NCI-H2107 treated with DMSO at 0.1 percent for 48 hours (cell line): ENCODE data around the gene FBXL7.

Experiments
- DNase-seq: peaks from one replicate; lab custom pipeline; 2025; ENCODE audit not compliant: unreplicated experiment; lab: John Stamatoyannopoulos, UW

The FBXL7 gene

DNA sequence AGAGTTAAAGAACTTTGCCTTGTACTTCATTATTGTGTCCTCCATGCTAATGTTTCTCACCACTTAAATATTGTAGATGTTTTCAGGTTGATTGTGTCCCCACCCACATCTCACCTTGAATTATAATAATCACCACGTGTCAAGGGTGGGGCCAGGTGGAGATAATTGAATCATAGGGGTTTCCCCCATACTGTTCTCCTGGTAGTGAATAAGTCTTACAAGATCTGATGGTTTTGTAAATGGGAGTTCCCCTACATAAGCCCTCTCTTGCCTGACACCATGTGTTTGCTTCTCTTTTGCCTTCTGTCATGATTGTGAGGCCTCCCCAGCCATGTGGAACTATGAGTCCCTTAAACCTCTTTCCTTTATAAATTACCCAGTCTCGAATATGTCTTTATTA is 248.3 kb downstream of the FBXL7 start:
- DNase-seq, result no peak

DNA sequence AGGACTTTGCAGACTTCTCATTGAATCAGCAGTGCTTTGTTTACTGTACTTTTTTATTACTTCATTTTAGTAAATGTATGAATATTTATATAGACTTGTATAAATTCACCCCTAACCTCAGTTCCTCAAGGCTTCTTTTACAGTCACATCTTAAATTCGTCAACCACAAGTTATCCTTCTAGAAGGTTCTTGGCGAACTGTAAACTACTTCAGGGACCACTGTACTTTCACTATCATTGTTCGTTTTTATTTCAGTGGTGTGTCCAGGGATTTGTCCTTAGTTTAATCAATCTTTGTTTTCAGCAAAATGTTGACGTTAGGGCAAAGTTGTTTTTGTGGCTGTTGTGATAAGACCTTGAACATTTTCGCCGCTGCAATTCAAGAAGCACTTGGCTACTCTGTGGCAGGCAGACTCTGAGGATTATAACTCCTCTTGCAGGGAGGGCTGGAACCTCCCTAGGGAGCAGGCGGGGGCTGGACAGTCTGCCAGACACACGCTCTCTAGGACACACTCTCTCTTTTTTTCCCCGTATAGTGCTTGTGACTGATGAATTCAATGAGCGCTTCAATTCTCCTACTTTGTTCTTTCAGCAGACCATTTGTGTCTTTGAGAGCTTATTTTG is 252.8 kb downstream of the FBXL7 start:
- no peak for DNase-seq

DNA sequence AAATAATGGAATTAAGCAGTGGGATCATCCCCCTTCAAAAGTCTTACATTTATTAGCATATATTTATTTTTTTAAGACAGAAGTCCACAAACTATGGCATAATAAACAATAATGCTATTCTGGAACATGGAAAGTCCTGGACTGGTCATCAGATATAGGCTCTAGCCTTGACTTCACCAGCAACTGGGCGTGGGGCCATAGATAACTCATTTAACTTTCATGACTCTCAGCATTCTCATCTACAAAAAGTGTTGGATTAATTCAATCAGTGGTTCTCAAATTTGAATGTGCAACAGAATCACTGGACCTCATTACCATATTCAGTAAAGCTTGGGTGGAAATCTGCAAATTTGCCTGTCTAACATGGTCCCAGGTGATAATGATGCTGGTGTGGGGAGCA is 253.8 kb downstream of the FBXL7 start:
- no peak for DNase-seq

- DNase-seq, result no peak
Observed at GRCh38 chr5:15757103-15757502, 257.1 kb downstream of the FBXL7 start.

DNA sequence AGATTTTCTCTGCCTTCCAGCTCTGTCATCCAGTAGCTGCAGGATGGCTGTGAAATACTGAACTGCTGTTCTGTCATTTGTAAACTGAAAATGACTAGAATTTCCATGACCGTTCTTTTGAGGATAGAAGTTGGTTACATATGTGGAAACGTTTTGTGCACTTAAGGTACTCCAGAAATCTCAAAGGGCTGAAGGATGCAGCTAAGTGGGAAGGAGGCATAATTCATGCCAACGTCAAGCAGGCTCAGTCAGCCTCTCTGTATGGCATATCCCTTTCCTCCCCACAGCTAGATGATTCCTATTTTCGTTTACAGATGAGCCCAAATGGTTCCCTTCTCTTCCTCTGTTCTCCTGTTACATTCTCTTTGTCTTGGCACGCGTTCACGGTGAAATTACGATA is 257.6 kb downstream of the FBXL7 start:
- no peak for DNase-seq

GRCh38 chr5:15762668-15763067 is 262.7 kb downstream of the FBXL7 start:
- DNase-seq, result no peak

GRCh38 chr5:15763754-15764153 is 263.8 kb downstream of the FBXL7 start:
- DNase-seq, result no peak

DNA sequence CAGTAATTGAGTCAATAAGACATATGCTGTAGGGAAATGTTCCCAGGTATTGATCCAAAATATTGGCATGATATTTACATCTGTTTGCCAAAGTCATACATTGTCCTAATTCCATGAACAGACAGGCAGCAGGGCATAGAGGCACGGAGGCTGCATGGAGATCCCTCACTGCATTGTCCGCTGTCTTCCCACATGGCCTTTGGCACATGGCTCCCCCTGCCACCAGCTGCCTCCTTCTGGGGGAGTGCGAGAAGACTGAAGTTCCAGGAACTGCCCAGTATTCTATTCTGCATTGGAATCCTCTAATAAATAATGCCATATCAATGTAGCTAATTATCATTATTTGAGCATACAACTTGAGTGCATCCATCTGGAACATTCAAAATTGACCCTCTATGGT is 269.0 kb downstream of the FBXL7 start:
- no peak for DNase-seq

- no peak for DNase-seq
Observed at GRCh38 chr5:15772131-15772530, 272.2 kb downstream of the FBXL7 start.

- no peak for DNase-seq
Observed at GRCh38 chr5:15774632-15775031, 274.7 kb downstream of the FBXL7 start.

DNA sequence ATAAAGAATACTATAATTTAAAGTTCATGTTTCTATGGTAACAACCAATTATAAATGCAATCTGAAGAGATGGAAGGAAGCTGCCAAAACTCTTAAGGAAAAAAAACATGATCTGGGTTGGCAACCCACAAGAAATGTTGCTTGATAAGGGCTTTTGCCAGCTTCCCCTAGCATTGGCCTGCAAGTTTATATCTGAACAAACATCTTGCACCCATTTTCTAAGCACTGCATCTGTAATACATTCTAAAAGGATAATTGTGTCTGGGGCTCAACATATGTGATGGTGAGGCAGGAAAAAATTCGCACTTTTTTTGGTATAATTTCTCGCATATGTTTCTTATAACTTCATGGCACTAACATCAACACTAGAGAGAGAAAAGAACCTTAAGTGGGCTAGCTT is 276.4 kb downstream of the FBXL7 start:
- no peak for DNase-seq

DNA sequence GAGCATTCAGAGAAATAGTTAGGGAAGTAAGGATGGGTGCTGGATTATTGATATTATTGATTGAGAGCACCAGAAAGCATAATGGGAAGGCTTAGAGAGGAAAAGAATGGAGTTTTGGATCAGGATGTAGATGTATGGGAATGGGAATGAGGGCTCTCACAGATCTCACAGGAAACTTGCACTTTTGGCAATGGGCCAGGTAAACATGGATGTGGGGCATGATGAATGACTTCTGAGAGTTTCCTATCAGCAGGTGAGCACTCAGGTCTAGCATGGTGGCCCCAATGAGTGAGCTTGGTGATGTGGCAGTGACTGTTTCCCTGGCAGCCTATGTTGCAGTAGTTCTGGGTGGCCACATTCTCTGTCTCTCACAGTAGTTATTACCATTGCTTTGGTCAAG is 283.8 kb downstream of the FBXL7 start:
- DNase-seq, result no peak

- no peak for DNase-seq
Observed at GRCh38 chr5:15785531-15785981, 285.6 kb downstream of the FBXL7 start.

DNA sequence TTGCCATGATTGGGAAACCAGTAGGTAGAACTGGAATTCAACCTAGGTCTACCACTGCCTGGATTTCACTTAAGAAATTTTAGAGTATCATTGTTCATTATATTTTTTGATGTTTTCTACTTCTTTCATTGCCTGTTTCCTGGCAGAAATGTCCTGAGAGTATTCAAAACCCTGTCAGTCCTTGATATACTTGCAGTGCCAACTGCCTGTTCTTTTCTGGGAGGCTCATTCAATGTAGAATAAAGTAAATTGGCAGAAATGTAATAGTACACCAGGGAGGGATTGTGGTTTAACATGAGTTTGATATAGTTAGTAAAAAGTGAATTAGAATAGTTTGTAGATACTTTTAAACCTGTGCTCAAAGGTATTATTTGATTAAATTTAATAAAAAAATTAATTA is 286.3 kb downstream of the FBXL7 start:
- DNase-seq, result no peak

DNA sequence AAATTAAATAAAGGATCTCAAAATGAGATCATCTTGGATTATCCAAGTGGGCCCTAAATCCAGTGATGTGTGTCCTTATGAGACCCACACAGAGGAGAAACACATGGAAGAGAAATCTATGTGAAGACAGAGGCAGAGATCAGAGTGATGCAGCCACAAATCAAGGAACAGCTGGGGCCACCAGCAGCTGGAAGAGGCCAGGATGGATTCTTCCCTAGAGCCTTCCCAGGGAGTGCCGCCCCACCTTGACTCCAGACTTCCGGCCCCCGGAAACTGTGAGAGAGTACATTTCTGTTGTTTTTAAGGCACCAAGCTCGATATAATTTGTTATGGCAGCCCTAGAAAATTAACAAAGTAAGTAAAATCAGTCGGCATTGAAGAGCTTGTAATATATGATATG is 286.9 kb downstream of the FBXL7 start:
- DNase-seq, result no peak

DNA sequence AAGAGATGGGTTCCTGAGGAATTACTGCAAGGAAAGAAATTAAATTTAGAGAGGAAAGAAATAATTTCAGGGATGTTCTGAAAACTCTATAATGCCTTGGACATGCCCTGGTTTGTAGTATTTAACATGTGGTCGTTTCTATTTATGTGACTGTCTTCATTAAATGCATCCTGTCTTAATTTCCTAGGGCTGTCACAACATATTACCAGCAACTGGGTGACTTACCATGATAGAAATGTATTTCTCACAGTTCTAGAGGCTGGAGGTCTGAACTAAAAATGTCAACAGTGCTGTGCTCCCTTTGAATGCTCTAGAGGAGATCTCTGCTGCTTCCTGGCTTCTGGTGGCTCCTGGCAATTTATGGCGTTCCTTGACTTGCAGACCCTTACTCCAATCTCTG is 287.7 kb downstream of the FBXL7 start:
- DNase-seq, result no peak

- DNase-seq, result no peak
Observed at GRCh38 chr5:15789642-15790041, 289.7 kb downstream of the FBXL7 start.

GRCh38 chr5:15790446-15791018 is 290.6 kb downstream of the FBXL7 start:
- no peak for DNase-seq

DNA sequence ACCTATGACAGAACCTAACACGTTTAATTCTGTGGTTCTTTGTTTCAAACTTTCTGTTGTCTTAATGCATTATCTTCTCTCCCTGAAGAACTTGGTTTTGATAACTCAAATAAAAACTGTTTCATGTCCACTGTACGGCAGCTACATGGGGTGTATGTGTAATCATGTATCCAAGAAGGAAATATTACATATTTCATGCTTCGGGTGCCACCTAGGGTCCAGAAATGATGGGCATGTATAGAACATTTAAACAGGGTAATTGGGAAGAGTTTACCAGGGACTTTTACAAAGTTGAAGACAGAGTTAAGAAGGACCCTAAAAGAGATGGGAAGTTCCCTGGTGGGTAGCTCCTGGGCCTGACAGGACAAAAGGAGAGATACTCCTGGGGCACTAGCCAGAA is 291.3 kb downstream of the FBXL7 start:
- DNase-seq, result no peak

DNA sequence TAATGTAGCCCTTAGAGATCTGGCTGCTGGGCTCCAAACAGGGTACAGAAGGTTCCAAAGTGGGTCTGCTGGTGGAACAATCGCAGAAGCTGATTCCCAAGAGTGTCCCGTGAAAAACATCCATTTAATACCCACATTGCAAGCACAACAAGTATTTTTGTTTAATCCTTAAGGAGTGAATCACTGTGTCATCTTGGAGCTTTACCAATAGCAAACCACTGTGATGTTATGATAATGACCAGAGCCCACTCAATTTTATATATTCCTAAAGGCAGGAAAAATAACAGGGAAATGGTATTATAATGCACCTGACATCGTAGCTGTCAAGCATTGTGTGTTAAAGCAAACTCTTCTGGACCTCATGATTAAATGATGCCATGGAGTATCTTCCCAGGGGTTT is 291.9 kb downstream of the FBXL7 start:
- no peak for DNase-seq

DNA sequence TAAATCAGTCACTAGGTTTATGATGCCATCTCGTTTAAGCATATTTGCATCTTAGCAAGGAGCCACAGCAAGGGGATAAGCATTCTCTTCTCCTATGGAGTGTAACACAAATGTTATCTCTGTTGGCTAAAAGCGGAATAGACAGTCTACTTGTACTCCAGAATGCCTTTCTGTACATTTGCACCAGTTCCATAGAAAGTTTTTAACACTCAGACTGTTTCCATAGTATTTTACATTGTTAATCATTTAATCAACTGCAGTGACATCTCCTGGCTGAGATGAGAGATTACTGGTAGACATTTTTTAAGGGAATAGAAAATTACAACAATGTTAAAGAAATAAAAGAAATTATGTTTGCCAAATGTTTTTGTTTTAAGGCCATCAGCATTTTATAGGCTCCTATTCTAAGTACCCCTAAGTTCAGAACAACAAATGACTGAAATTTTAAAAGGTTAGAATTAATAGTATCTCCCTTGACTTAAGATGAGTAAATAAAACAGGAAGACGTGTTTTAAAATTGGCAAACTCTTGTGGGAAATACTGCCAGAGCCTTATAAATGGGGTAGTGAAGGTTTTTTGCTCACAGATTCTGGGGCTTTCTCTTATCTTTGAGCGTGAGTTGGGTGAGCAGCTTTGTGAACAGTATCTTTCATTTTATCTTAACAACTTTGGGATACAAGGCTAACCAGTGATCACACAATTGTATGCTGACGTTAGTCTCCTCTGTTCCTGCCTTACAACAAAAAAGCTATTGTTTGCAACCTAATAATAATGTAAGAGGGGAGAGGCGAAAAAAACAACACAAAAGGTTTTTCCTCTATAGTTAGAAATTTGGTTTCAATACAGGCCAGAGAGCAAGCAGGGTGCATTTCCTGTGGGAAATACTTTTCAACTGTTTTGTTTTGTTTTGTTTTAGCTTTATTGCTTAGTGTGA is 294.3 kb downstream of the FBXL7 start:
- no peak for DNase-seq

DNA sequence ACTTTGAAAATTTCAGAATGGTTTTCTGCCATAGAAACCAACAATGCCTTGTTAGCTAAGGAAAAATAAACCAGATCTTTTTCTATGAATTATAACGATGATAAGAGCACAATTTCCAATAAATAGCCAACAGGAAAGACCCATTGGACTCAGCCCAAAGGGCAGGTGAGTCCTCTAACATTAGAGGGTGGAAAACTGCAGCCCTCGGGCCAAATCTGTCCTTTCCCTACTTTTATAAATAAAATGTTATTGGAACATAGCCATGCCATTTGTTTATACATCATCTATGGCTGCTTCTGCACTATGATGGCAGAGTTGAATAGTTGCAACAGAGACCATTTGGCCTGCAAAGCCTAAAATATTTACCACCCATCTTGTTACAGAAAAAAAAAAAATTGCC is 296.1 kb downstream of the FBXL7 start:
- no peak for DNase-seq
